Neural cell (in vitro differentiated cells): ENCODE results near the gene FANCI. TPM values are rescaled to one million over a fixed set of nuclear protein-coding genes. Genes with fewer than 3 reads are reported as not detected.

ENCODE experiments used
- H2AFZ ChIP-seq: fragments of 200-600, 300-800 bp; sonication (generic), shearing (Covaris generic); 2 replicates; pipeline ENCODE4 v1.6.0; 2014; ENCODE audit warnings: low read depth, mild to moderate bottlenecking, antibody characterized with exemption, low read length, moderate library complexity
- H3F3A ChIP-seq: fragments of 200-600 bp; shearing (Covaris generic); 2 replicates; pipeline ENCODE4 v1.6.1; 2016; ENCODE audit warnings: mild to moderate bottlenecking, moderate library complexity, mixed read lengths, antibody characterized with exemption, low read length; ENCODE audit not compliant: insufficient read depth, poor library complexity, severe bottlenecking
- H3K27ac ChIP-seq: fragments of 200-600, 300-800 bp; sonication (generic), shearing (Covaris generic); 2 replicates; pipeline ENCODE4 v1.5.1; 2014; ENCODE audit warnings: mild to moderate bottlenecking, low read length, moderate library complexity
- H3K27me3 ChIP-seq: fragments of 300-800, 200-600 bp; sonication (generic), shearing (Covaris generic); 2 replicates; pipeline ENCODE4 v1.6.0; 2014; ENCODE audit warnings: mild to moderate bottlenecking, low read depth, low read length, moderate library complexity; ENCODE audit not compliant: insufficient read depth
- H3K36me3 ChIP-seq: fragments of 300-800, 200-600 bp; sonication (generic), shearing (Covaris generic); 2 replicates; pipeline ENCODE4 v1.5.1; 2014; ENCODE audit warnings: mild to moderate bottlenecking, antibody characterized with exemption, low read length, moderate library complexity; ENCODE audit not compliant: insufficient read depth
- H3K4me2 ChIP-seq: fragments of 300-800, 200-600 bp; sonication (generic), shearing (Covaris generic); 2 replicates; pipeline ENCODE4 v1.6.0; 2014; ENCODE audit warnings: mild to moderate bottlenecking, low read length
- H3K4me3 ChIP-seq: fragments of 300-800, 200-600 bp; sonication (generic), shearing (Covaris generic); 2 replicates; pipeline ENCODE4 v1.5.1; 2014; ENCODE audit warnings: mild to moderate bottlenecking, low read length, moderate library complexity
- H3K79me2 ChIP-seq: fragments of 200-600 bp; shearing (Covaris generic); replicated peaks from 2 replicates; pipeline ENCODE4 v1.6.0; 2014; ENCODE audit warnings: mild to moderate bottlenecking, low read length, moderate library complexity; ENCODE audit not compliant: insufficient read depth
- H3K9ac ChIP-seq: fragments of 300-800, 200-600 bp; sonication (generic), shearing (Covaris generic); 2 replicates; pipeline ENCODE4 v1.6.1; 2016; ENCODE audit warnings: mild to moderate bottlenecking, low read length, mixed read lengths
- H3K9me2 ChIP-seq: fragments of 200-600 bp; shearing (Covaris generic); 2 replicates; pipeline ENCODE4 v1.6.1; 2016; ENCODE audit warnings: mild to moderate bottlenecking, low read length, mixed read lengths; ENCODE audit not compliant: insufficient read depth
- H3K9me3 ChIP-seq: fragments of 200-600, 300-800 bp; sonication (generic), shearing (Covaris generic); 2 replicates; pipeline ENCODE4 v1.6.1; 2016; ENCODE audit warnings: mild to moderate bottlenecking, mixed run types, low read length, moderate library complexity, mixed read lengths
- H4K20me1 ChIP-seq: fragments of 200-600 bp; shearing (Covaris generic); 2 replicates; pipeline ENCODE4 v1.6.1; 2016; ENCODE audit warnings: mild to moderate bottlenecking, mixed run types; ENCODE audit not compliant: insufficient read depth
- EZH2 ChIP-seq: fragments of 200-600, 300-800 bp; shearing (Covaris generic), sonication (generic); IDR thresholded peaks from 2 replicates; pipeline ENCODE4 v1.6.1; 2014; ENCODE audit warnings: antibody characterized with exemption, low read length, borderline replicate concordance, mild to moderate bottlenecking; ENCODE audit not compliant: insufficient read depth, poor library complexity, severe bottlenecking
- MXI1 ChIP-seq: fragments of 450-650 bp; conservative IDR thresholded peaks from 2 replicates; pipeline ENCODE4 v1.6.1; 2014; ENCODE audit warnings: antibody characterized with exemption, mild to moderate bottlenecking; ENCODE audit not compliant: poor library complexity, severe bottlenecking
- POLR2AphosphoS5 ChIP-seq: IDR thresholded peaks from 2 replicates; pipeline ENCODE4 v1.6.1; 2012
- RAD21 ChIP-seq: fragments of 450-650 bp; conservative IDR thresholded peaks from 2 replicates; pipeline ENCODE4 v1.6.1; 2014; ENCODE audit warnings: antibody characterized with exemption, mild to moderate bottlenecking, moderate library complexity
- TAF1 ChIP-seq: IDR thresholded peaks from 2 replicates; pipeline ENCODE4 v1.6.1; 2012; ENCODE audit warnings: low read depth
- polyA plus RNA-seq: library from polyadenylated mRNA; depleted of rRNA; stranded (reverse); fragments of >200 nt; gene quantifications from 2 replicates; pipeline ENCODE4 v1.2.3, GENCODE V29; 2014
- TF ChIP-seq, protein P1 (sequence below): fragments of 450-650 bp; IDR thresholded peaks from 2 replicates; pipeline ENCODE4 v1.5.1; 2014; ENCODE audit warnings: antibody characterized with exemption, mild to moderate bottlenecking, moderate library complexity; ENCODE audit not compliant: poor library complexity, severe bottlenecking
- TF ChIP-seq, protein P2 (sequence below): IDR thresholded peaks from 2 replicates; pipeline ENCODE4 v1.6.1; 2012; ENCODE audit warnings: borderline replicate concordance

The FANCI gene
- polyA plus RNA-seq, 1 donor from 2014 or later = 5.4 TPM

DNA sequence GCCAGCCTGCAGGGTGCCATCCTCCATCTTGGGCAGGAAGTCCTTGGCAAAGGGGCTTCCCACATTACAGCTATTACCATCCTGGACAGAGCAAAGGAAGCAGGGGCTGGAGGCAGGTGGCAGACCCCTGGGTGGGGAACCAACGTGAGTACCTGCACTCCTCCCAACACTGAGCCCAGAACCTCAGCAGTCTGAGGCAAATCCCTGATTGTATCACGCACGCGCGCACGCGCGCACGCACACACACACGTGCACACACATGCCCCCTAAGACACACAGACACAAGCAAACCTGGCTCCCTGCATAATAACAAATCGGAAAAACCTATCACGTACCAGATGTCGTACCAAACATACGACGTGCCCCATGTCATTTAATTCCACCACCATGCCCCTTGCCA lies 79.0 kb downstream of the FANCI start:
- no peak overlapping the region for H3K4me2 ChIP-seq
- no peaks in the 10 kb centered on the region for H3K27me3 ChIP-seq
- H3K9me2 ChIP-seq = no peaks in the 10 kb centered on the region
- TF ChIP-seq, protein P1, sequence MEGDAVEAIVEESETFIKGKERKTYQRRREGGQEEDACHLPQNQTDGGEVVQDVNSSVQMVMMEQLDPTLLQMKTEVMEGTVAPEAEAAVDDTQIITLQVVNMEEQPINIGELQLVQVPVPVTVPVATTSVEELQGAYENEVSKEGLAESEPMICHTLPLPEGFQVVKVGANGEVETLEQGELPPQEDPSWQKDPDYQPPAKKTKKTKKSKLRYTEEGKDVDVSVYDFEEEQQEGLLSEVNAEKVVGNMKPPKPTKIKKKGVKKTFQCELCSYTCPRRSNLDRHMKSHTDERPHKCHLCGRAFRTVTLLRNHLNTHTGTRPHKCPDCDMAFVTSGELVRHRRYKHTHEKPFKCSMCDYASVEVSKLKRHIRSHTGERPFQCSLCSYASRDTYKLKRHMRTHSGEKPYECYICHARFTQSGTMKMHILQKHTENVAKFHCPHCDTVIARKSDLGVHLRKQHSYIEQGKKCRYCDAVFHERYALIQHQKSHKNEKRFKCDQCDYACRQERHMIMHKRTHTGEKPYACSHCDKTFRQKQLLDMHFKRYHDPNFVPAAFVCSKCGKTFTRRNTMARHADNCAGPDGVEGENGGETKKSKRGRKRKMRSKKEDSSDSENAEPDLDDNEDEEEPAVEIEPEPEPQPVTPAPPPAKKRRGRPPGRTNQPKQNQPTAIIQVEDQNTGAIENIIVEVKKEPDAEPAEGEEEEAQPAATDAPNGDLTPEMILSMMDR = no peak
- no peak for TF ChIP-seq TAF1
- no peaks in the 10 kb centered on the region for H4K20me1 ChIP-seq
- no peaks in the 10 kb centered on the region for H3K79me2 ChIP-seq
- no peaks in the 10 kb centered on the region for H3K9me3 ChIP-seq
- H3K36me3 ChIP-seq = peaks cover 4% of the 10 kb centered on the region
- H3K4me3 ChIP-seq = no peak overlapping the region
- no peak overlapping the region for H3K27ac ChIP-seq
- H2AFZ ChIP-seq = no peak overlapping the region
- no peaks in the 10 kb centered on the region for H3F3A ChIP-seq
- no peak overlapping the region for H3K9ac ChIP-seq

DNA sequence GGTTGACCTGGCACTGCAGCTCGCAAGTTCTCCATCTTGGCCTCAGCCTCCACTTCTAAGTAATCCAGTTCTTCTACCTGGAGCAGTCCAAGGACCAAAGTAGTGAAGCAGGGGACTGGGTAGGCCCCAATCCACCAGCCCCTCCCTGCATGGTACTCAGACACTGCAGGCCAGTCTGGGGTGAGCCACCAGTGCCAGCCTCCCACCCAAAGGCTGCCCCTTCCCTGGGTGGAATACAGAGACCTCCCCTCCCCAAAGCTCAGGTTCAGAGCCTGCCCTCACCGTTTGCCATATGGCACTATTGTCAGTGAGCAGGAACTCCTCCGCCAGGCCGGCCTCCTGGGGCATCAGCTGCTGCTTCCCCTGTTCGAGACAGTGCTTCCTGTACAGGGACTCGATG lies 80.0 kb downstream of the FANCI start:
- H3K4me3 ChIP-seq = no peak overlapping the region
- no peaks in the 10 kb centered on the region for H3K9me3 ChIP-seq
- H3K27ac ChIP-seq = no peak overlapping the region
- H3K27me3 ChIP-seq = no peaks in the 10 kb centered on the region
- H2AFZ ChIP-seq = no peak overlapping the region
- no peak overlapping the region for H3K4me2 ChIP-seq
- no peak overlapping the region for H3K9ac ChIP-seq
- no peaks in the 10 kb centered on the region for H3F3A ChIP-seq
- no peaks in the 10 kb centered on the region for H3K9me2 ChIP-seq
- H4K20me1 ChIP-seq = no peaks in the 10 kb centered on the region
- TF ChIP-seq MXI1 (no peak), TAF1 (no peak), EZH2 (no peak), POLR2AphosphoS5 (no peak), RAD21 (no peak)
- TF ChIP-seq, protein P1 = no peak
- TF ChIP-seq, protein P2, sequence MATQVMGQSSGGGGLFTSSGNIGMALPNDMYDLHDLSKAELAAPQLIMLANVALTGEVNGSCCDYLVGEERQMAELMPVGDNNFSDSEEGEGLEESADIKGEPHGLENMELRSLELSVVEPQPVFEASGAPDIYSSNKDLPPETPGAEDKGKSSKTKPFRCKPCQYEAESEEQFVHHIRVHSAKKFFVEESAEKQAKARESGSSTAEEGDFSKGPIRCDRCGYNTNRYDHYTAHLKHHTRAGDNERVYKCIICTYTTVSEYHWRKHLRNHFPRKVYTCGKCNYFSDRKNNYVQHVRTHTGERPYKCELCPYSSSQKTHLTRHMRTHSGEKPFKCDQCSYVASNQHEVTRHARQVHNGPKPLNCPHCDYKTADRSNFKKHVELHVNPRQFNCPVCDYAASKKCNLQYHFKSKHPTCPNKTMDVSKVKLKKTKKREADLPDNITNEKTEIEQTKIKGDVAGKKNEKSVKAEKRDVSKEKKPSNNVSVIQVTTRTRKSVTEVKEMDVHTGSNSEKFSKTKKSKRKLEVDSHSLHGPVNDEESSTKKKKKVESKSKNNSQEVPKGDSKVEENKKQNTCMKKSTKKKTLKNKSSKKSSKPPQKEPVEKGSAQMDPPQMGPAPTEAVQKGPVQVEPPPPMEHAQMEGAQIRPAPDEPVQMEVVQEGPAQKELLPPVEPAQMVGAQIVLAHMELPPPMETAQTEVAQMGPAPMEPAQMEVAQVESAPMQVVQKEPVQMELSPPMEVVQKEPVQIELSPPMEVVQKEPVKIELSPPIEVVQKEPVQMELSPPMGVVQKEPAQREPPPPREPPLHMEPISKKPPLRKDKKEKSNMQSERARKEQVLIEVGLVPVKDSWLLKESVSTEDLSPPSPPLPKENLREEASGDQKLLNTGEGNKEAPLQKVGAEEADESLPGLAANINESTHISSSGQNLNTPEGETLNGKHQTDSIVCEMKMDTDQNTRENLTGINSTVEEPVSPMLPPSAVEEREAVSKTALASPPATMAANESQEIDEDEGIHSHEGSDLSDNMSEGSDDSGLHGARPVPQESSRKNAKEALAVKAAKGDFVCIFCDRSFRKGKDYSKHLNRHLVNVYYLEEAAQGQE = no peak
- H3K79me2 ChIP-seq = no peaks in the 10 kb centered on the region
- H3K36me3 ChIP-seq = peaks cover 4% of the 10 kb centered on the region
